Stimulated activated CD4-positive, alpha-beta T cell treated with anti-CD3 and anti-CD28 coated beads, Interleukin-15, amount 100 ng/mL, for 1 hour (primary cell): ENCODE data around the gene EIF2S3.
A peak's percentile ranks its signal among the peaks of the same experiment; 100 is the strongest.
"Not testable (repeated sequence)": the region's sequence is repeated elsewhere in the genome, so short reads cannot be mapped to it uniquely, and the experiment has no call there.

Experiments used
- DNase-seq, 2 donors: peaks; one replicate each; pipeline ENCODE4 v3.0.0-alpha.2; 2020; ENCODE audit warnings: low read depth in 1 of 2, low spot score in 1 of 2

EIF2S3 gene

DNA sequence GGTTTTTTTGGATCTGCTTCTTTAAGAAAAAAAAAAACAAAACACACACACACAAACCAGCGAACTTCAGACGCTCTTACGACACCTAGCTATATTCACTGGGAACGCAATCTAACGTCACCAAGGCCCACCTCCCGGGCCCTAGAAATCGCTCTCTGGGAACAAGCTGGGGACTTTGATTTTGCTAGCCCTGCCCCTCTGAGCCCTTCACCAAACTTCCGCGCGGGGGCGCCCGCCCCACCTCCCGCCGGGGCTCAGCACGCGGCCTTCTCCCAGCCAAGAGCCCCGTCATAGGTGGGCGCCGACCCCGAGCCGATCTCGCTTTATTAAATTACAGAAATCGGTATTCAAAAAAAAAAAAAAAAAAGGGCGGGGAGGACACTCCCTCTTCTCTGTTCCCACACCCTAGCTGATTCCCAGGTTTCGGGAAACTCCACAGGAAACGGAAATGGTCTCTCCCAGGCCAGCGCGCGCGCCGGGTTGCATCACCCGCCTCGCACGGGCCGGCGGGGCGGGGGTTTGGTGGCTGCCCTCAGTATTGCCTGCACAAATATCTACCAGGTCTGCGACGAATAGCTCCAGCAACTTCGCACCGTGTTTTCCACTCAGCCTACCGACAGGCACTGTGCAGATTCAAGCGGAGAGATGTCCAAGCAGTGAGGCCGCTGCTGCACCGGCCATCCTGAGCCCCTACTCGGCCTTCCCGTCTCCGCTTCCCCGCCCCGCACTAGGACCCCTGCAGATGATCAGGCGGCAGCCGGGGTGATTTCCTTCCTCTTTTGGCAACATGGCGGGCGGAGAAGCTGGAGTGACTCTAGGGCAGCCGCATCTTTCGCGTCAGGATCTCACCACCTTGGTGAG lies at the start of gene EIF2S3:
EIF2S3 (plus strand) TSS at position 775 of the 861 bp plus-strand sequence; CDS start at position 788, 13 bp downstream.
- peak; percentile 67 to 71 for DNase-seq

DNA sequence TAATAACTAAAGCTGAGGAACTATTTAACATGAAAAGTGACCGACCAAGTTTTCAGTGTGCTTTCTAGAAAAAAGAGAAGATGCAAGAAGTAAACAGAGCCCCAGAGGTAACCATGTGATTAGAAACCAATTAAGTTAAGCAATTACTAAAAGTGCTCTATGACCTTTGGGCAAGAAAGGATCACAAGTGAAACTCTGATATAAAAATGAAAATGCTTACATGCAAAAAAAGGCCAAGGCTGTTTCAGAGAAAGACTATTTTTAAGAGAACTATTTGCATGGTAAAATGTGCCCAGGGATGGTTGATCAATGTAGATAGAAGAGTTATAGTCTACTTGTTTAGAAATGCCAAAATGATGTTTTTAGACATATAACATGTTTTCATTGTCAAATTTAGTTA lies 49.7 kb upstream of the EIF2S3 start:
- no peak for DNase-seq

DNA sequence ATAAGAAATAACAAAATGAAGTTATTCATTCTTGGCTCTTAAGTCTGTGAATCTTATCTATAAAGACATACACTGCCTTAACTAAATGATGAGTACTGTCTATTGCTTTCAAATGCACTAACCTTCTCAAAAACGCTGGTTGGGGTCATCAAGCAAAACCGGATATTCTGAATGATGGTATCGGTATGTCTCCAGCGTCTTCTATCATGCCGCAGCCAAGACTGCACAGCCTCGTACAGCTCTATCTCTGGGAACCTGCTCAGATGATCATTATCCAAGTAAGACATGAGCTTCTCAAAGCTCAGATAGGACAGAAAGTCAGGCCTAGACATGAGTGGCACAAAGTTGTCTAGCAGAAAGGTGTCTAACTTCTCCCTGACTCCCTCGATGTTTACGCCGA lies 48.9 kb upstream of the EIF2S3 start:
- no peak for DNase-seq

DNA sequence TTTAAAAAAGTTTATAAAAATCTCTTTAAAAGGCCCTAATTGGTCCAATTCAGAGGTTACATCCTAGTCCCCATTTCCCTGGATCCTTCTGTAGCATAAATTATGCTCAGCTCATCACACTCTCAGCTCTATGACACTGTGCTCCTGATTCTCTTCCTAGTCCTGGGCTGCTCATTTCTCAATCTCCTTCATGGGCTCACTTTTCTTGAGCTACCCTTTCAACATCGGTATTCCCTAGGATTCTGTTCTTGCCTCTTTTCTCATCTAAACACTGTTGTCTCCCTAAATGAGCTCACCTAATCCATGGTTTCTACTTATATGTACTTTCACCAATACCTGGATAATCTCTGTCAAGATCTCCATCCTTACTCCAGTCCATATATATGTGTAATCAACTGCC lies 42.5 kb upstream of the EIF2S3 start:
- DNase-seq = no peak

DNA sequence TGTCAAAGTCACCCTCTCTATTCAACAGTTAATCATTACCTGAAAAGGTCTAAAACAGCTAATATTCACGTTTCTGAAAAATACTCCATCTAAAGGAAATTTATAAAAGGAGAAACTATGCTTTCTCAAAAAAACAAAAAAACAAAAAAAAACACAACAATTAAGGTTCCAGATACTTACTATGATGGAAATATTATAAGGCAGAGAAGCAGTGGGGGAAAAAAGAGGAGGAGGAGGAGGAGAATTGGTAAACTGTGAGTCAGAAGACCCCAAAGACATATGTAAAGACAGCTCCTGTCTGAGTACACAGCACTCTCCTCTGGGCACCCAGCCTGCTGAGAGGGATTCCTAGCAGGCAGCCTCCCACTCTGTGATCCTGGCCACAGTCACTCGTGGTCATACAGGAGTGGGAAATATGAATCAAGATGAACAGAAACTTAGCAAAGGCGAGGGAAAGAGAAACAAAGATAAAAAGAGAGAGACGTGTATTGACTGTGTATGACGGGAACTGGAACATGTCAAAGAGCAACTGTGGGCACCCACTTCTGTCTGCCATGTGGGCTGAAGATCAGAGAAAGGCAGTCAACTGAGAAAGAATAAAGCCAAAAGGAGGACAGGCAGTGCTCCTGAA lies 40.3 kb upstream of the EIF2S3 start:
- peak in 1 of 2 donors; percentile 8 for DNase-seq

DNA sequence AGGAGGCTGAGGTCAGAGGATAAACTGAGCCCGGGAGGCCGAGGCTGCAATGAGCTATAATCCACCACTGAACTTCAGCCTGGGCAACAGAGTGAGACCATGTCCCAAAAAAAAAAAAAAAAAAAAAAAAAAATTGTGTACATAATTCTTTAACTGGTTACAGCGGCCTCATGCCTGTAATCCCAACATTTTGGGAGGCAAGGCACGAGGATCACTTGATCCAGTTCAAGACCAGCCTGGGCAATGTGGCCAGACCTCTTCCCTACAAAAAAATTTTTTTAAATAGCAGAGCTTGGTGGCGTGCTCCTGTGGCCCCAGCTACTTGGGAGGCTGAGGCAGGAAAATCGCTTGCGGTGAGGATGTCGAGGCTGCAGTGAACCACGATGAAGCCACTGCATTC lies 37.1 kb upstream of the EIF2S3 start:
- DNase-seq = no peak

DNA sequence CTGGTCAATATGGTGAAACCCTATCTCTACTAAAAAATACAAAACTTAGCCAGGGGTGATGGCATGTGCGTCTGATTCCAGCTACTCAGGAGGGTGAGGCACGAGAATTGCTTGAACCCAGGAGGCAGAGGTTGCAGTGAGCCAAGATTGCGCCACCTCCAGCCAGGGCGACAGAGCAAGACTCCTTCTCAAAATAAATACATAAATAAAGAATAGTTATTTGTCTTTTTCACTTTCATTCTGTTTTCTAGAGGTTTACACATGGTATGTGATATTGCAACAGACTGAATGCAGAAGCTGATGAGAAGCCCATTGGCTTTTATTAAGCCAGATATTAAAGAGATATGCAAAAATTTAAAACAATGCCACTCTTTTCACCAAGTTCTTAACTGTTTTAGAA lies 35.9 kb upstream of the EIF2S3 start:
- no peak for DNase-seq

DNA sequence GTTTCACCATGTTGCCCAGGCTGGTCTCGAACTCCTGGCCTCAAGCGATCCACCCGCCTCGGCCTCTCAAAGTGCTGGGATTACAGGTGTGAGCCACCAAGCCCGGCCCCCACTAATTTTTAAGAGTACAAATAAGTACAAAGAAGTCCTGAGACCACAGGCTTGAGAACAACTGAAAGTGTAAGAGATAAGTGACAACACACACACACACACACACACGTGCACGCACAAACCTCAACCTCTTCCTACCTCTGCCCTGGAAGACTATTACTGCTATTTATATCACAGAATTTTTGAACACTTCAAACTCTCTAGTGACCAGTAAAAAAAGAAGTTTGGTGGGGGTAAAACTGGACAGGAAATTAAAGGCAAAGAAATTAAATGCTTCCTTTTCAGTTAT lies 35.3 kb upstream of the EIF2S3 start:
- no peak for DNase-seq

DNA sequence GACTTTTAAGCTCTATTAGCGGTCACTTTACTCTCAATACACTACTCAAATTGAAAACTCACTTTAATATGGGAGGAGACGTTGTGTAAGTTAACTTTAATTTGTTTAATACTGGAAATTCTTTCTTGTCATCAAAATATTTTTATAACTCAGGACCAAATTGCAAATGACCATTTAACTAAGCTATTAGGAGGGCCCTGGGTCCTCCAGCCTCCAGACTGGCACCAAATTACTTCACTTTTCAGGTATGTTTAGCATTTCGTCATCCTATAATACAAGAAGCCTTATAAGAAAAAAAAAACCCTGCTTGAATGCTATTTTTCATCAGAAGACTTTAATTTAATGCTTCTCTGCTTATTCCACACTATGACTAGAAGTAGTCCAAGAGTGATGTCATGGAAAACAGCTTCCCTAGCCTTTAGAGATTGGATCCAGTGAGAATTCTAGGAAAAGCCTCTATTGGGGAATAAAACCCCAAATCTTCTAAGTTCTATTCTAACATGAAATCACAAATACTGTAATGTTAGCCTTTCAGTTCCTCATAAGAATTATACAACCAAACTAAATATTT lies 34.4 kb upstream of the EIF2S3 start:
- no peak for DNase-seq

DNA sequence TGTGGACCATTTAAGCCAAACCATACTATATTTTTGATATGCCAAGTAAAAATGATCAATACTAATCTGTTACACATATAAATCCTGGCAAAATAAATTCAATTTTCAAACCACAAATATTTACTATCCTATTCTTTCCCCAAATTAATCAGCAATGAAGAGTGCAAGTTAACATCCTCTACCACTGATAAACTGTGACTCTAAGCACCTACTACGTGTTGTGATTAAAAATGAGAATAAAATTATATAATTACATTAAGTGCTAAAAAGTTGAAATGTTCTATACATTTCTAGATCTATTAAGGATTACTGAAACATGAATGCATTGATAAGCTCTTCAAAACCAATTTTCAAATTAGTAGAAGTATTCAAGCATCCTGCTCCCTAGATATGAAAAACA lies 31.2 kb upstream of the EIF2S3 start:
- no peak for DNase-seq

DNA sequence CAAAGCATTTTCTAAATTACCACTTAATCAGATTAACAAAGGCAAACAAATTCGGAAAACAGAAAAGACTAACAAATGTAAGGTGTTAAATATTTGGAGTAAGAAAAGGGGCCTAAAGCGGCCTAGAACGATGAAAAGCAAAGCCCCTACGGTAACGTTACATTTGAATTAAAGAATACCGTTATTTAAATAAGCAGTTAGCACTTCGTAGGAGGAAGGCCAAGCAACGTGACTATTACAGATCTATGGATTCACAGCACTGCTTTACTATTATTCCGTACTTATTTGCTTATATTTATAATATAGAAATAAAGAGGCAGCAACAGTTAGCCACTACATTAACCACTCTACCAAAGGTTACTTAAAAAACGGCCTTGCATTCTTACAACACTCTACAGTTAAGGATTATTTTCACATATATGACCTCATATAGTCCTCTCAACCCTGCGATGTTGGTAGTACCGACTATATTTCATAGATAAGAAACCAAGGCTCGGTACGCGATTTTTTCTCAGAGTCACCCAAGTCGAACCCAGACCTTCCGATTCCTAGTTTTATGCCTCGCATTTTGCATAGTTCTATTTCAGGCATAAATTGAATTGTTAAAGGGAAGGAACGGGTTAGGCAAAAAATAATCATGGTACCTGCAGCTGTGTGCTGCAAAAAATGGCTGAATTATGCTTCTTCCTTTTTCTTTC lies 30.6 kb upstream of the EIF2S3 start:
- no peak for DNase-seq

DNA sequence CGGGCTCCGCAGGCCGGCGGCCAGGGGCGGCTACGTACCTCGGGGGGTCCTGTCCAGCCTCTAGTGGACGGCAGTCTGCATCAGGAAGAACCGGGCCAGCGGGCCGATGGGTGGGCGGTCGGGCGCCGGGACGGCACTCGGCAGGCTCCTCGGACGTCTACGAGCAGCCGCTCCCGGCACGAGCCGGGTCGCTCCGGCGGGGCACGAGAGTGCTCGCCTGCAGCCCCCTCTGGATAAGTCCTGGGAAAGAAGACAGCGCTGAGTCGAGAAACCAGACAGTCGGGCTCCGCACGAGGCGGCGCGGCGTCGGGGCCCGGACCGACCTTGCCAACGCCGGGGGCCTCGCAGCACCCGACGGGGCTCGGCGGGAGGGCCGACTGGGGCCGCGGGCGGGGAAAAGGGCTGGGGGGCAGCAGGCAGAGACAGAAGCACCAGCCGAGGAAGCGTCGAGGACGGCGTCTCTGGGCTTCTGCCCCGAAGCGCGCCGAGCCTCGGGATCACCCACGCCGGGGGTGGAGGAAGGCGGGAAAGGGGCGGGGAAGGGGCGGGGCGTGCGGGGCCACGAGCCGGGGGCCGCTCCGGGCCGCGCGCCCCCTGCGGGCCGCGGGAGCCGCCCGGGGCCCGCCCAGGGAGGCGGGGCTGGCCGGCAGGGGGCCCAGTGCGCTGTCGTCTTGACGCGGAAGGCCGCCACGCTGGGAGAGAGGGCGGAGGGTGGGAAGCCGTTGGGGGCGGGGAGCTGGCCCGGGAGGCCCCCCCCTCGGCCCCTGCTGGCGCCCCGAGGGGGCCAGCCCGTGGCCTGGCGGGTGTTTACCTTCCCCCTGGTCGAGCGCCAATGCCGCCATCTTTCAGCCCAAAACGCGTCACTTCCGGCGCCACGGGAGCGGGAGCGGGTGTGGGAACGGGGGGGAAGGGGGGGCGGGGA lies 29.7 kb upstream of the EIF2S3 start:
- peak; percentile 62 to 70 for DNase-seq

DNA sequence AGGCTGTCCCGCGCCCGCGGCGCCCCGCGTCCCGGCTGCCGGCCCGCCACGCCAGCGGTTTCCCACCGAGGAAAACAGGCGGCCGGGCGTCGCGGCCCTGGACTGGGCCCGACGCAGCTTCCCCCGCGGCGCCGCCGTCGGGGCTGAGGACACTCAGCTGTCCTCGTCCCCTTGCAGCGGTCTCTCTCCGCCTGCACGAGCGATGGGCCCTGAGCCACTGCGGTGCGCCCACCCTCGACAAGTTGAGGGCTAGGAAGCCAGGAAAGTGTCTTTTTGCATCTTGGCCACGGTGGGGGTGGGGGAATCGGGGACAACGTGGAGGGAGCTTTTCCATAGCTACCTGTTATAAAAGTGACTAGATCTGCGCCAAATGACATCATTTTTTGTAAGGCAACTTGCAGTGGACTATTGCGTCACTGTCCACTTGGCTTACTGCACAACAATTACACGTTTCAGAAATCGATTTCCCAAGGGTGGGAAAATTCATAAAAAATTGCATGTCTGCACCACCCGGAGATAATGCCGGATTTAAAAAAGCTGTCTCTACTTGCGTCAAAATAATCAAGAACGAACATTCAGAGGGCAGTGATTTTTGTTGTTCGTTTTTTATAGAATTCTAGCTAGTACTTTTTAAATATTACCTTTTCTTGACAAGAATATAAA lies 28.9 kb upstream of the EIF2S3 start:
- DNase-seq = peak in 1 of 2 donors; percentile 3

DNA sequence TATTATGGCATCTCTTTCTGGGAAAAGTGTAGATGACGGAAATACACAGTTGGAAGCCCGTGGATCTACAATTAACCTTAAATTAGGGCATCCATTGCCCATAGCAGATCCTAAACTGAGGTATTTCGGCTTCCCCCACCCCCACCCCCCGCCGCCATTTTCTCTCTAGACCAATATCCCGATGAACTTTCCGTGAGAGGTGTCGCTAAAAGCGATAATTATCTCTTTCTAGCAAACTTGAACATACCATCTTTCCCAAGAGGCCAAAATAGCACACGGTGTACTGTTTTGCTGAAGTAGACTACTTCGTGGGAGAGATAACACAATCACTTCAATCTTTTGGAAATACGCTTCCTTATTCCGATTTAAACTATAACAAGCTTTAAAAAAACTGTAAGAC lies 28.3 kb upstream of the EIF2S3 start:
- no peak for DNase-seq

DNA sequence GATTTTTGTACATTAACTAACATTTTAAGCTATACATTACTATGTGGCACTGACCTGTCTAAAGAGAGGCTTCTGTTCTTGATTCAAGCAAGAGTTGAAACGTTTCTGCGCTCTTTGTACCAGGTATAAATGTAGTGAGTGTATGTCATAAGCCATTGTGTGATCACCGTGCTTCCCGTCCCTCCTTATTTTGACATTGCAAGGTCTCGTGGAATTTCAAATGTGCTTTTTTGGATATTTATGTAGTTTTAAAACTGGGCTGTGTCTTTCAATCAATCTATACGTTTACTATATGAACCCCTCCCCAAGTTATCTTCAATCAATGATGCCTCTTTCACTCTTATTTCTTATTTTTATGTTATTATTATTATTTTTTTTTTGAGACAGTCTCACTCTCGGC lies 27.7 kb upstream of the EIF2S3 start, which contains the start of gene KLHL15:
KLHL15 (minus strand) TSS at position 101 of the 400 bp plus-strand sequence. CDS start 20,493 bp downstream, outside the sequence.
- no peak for DNase-seq

DNA sequence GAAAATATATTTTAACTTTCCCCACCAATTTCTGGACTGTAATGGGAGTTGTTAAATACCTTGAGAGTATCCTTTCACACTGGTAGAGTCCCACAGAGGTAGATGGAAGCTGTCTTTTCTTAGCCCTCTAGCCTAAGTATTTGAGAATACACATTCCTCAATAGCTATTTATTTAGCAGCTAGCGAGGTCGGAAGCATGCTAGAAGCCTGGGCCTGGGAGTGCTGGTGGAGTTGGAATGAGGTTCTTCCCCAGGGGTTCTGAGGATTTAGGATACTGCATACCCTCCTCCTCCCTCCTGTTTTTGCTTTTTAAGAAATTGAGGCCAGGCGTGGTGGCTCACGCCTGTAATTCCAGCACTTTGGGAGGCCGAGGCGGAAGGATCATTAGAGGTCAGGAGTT lies 26.8 kb upstream of the EIF2S3 start:
- no peak for DNase-seq

DNA sequence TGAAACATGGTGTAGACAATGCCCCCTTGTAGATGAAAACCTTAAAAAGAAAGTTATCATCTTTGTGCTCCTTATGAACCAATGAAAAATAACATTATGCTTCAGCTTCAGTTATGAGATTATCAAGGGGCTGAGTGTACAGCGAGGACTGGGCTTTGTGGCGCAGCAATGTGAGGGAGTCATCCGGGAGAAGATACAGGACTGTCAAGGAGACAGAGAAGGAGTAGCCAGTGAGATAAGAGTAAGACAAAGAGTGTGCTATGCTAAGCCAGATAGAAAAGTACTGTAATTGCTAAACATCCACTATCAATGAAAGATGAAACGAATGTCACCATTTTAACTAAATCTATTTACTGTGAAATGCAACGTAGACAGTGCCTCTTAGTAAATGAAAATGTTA lies 24.2 kb upstream of the EIF2S3 start:
- DNase-seq = no peak

DNA sequence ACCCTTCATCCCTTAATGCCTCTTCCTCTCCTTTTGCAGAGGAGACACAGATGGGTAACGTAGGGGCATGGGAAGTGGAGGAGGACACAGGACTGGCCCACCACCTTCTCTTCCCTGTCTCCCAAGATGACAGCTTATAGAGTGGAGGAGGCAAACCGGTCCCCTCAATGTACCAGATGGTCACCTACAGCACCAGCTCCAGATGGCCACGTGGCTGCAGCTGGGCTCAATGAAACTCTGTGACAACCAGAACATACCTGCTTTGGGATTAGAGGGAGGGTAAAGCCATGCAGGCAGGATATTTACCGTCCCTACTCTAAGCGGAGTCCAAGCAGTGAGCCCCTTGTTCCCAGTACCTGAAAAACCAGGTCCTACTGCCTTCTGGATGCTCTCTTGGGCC lies 20.3 kb upstream of the EIF2S3 start:
- DNase-seq = no peak

DNA sequence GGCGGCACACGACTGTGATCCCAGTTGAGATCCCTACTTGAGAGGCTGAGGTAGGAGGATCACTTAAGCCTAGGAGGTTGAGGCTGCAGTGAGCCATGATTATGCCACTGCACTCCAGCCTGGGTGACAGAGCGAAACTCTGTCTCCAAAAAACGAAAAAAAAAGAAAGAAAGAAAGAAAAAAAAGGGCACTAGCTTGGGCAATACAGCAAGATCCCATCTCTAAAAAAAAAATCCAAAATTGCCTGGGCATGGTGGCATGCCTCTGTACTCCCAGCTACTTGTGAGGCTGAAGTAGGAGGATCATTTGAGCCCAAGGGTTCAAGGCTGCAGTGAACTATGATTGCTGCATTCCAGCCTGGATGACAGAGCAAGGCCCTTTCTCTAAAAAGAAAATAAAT lies 17.0 kb upstream of the EIF2S3 start:
- DNase-seq = no peak

DNA sequence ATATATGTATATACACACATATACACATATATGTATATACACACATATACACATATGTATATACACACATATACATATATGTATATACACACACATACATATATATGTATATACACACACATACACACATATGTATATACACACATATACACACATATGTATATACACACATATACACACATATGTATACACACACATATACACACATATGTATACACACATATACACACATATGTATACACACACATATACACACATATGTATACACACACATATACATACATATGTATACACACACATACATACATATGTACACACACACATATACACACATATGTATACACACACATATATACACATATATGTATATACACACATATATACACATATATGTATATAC lies 8.7 kb upstream of the EIF2S3 start:
- DNase-seq = not testable (repeated sequence)
